Lung (tissue), 12 donors: ENCODE data around the gene PEPD. TPM values are rescaled to one million over a fixed set of nuclear protein-coding genes. Genes with fewer than 3 reads are reported as not detected.
A peak's percentile ranks its signal among the peaks of the same experiment; 100 is the strongest.

ENCODE experiments used
- ATAC-seq: fragments of 200-7000 bp; cut with Tn5 transposase; one replicate; pipeline ENCODE4 v1.9.1; 2020; ENCODE audit warnings: moderate number of reproducible peaks; ENCODE audit not compliant: insufficient read depth, low FRiP score
- DNase-seq, 3 donors: peaks; one replicate each; pipeline ENCODE4 v3.0.0-alpha.2; 2013 to 2017
- H3K27ac ChIP-seq, 2 donors: one replicate each; pipeline ENCODE4 v1.5.1; 2013; ENCODE audit warnings: mild to moderate bottlenecking in 2 of 2, moderate library complexity in 2 of 2, control low read depth in 1 of 2, inconsistent platforms in 1 of 2, low read depth in 1 of 2, low read length in 1 of 2
- H3K27me3 ChIP-seq, 3 donors: one replicate each; pipeline ENCODE4 v1.5.1; 2013; ENCODE audit warnings: low read length in 2 of 3; ENCODE audit not compliant: control insufficient read depth in 3 of 3, insufficient read depth in 3 of 3
- H3K36me3 ChIP-seq, 4 donors: one replicate each; pipeline ENCODE4 v1.5.1; 2013; ENCODE audit warnings: low read length in 4 of 4, mild to moderate bottlenecking in 1 of 4, moderate library complexity in 1 of 4; ENCODE audit not compliant: control insufficient read depth in 4 of 4, insufficient read depth in 4 of 4
- H3K4me1 ChIP-seq, 5 donors: one replicate each; pipeline ENCODE4 v1.5.1; 2013; ENCODE audit warnings: low read length in 5 of 5, mild to moderate bottlenecking in 2 of 5, moderate library complexity in 1 of 5; ENCODE audit not compliant: control insufficient read depth in 5 of 5, insufficient read depth in 5 of 5
- H3K4me3 ChIP-seq: one replicate; pipeline ENCODE4 v1.5.1; 2013; ENCODE audit warnings: mild to moderate bottlenecking, control low read depth, moderate library complexity
- H3K9ac ChIP-seq, 2 donors: one replicate each; pipeline ENCODE4 v1.5.1; 2013; ENCODE audit warnings: low read length in 2 of 2, control low read depth in 1 of 2; ENCODE audit not compliant: insufficient read depth in 1 of 2
- H3K9me3 ChIP-seq, 4 donors: one replicate each; pipeline ENCODE4 v1.5.1; 2013; ENCODE audit warnings: low read length in 3 of 4, mild to moderate bottlenecking in 1 of 4, moderate library complexity in 1 of 4; ENCODE audit not compliant: control insufficient read depth in 4 of 4, insufficient read depth in 3 of 4
- WGBS, 2 donors: extraction: QIAGEN DNeasy Blood & Tissue Kit; methylation state at CpG; one replicate each; pipeline ENCODE4 v1.1.7; 2013; 5-methylcytosine and 5-hydroxymethylcytosine counted together
- polyA plus RNA-seq, 2 donors: library from polyadenylated mRNA; stranded (reverse); fragments of 200-250 nt; gene quantifications; one replicate each; pipeline ENCODE4 v1.2.1, GENCODE V29; 2013
- total RNA-seq, 2 donors: library from RNA; depleted of rRNA in 1 of 2; stranded (reverse); fragments of >200 nt in 1 of 2; gene quantifications; one replicate each; pipeline ENCODE4 v1.2.1, GENCODE V29; 2014 to 2021
- TF ChIP-seq, protein P1 (sequence below): IDR thresholded peaks from 2 replicates; pipeline ENCODE4 v1.5.1; 2012; ENCODE audit warnings: mild to moderate bottlenecking; ENCODE audit errors: control extremely low read depth, extremely low read depth
- donor health status: control.
- donor health status: control.
- donor health status: Bipolar disorder and iron deficiency.
- donor health status: healthy.
- donor health status: DM: yes; HTN: yes; CAD: no.

Gene PEPD
- total and polyA plus RNA-seq, 4 donors: 29.6 to 88.2 (median 73.4) TPM

GRCh38 chr19:33501693-33502356 is 19.8 kb downstream of the PEPD start:
- ATAC-seq (no peak), DNase-seq (peak in 1 of 3 donors; percentile 4)
- peaks cover 0 to 40% (median 3%) of the 10 kb centered on the region in 4 donors for H3K36me3 ChIP-seq

DNA sequence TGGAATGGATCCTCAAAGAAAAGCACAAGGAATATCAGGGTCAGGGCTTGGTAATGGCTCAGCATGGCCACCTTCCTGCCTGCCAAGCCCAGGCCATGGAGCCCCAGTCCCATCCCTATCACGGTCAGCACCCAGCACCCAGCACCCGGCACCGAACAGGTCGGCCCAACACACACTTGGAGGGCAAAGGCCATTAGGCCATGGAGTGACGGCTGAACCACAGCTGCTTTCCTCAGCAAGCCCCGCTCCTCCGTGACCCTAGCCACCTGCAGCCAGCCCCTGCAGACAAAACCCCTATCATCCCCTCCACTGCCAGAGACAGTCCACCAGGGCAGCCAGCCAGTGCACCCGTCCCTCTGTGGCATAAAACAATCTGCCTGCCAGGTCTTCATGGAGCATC is 20.6 kb downstream of the PEPD start:
- DNase-seq: no peak
- Histone ChIP-seq H3K9me3 (peaks cover 0 to 2% (median 0%) of the 10 kb centered on the region in 4 donors), H3K27ac (no peak overlapping the region), H3K4me3 (no peak overlapping the region), H3K9ac (no peak overlapping the region), H3K4me1 (peaks cover 0 to under 1% (median 0%) of the 10 kb centered on the region in 5 donors), H3K36me3 (peaks cover 0 to 40% (median 3%) of the 10 kb centered on the region in 4 donors), H3K27me3 (no peaks in the 10 kb centered on the region)
- ATAC-seq: no peak
- 94 to 95% methylated on average over 8 of the region's 8 CpGs for WGBS, 2 donors
- TF ChIP-seq, protein P1, sequence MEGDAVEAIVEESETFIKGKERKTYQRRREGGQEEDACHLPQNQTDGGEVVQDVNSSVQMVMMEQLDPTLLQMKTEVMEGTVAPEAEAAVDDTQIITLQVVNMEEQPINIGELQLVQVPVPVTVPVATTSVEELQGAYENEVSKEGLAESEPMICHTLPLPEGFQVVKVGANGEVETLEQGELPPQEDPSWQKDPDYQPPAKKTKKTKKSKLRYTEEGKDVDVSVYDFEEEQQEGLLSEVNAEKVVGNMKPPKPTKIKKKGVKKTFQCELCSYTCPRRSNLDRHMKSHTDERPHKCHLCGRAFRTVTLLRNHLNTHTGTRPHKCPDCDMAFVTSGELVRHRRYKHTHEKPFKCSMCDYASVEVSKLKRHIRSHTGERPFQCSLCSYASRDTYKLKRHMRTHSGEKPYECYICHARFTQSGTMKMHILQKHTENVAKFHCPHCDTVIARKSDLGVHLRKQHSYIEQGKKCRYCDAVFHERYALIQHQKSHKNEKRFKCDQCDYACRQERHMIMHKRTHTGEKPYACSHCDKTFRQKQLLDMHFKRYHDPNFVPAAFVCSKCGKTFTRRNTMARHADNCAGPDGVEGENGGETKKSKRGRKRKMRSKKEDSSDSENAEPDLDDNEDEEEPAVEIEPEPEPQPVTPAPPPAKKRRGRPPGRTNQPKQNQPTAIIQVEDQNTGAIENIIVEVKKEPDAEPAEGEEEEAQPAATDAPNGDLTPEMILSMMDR: no peak

More at GRCh38 chr19:33501693-33502356, 19.8 kb downstream of the PEPD start:
- TF ChIP-seq, protein P1: no peak
- peaks cover 0 to 2% (median 0%) of the 10 kb centered on the region in 4 donors for H3K9me3 ChIP-seq
- H3K4me1 ChIP-seq: peaks cover 0 to 3% (median 0%) of the 10 kb centered on the region in 5 donors
- no peak overlapping the region for H3K4me3 ChIP-seq
- no peaks in the 10 kb centered on the region for H3K27me3 ChIP-seq
- 92 to 93% methylated on average over 8 of the region's 8 CpGs for WGBS, 2 donors
- H3K9ac ChIP-seq: no peak overlapping the region
- no peak overlapping the region for H3K27ac ChIP-seq

GRCh38 chr19:33500586-33500985 is 21.0 kb downstream of the PEPD start:
- H3K36me3 ChIP-seq: peaks cover 0 to 40% (median 3%) of the 10 kb centered on the region in 4 donors
- DNase-seq: peak in 1 of 3 donors; percentile 4

More at GRCh38 chr19:33500586-33500985, 21.0 kb downstream of the PEPD start:
- WGBS, 2 donors: 93 to 96% methylated on average over 13 of the region's 13 CpGs
- Histone ChIP-seq H3K4me3 (no peak overlapping the region), H3K9me3 (peaks cover 0 to 2% (median 0%) of the 10 kb centered on the region in 4 donors), H3K4me1 (no peaks in the 10 kb centered on the region), H3K27ac (no peak overlapping the region), H3K27me3 (no peaks in the 10 kb centered on the region), H3K9ac (no peak overlapping the region)
- no peak for ATAC-seq
- TF ChIP-seq, protein P1: no peak
